ENCODE measurements around the gene PGD. TPM values are rescaled to one million over a fixed set of nuclear protein-coding genes. Genes with fewer than 3 reads are reported as not detected.
"Not testable (repeated sequence)": the region's sequence is repeated elsewhere in the genome, so short reads cannot be mapped to it uniquely, and the experiment has no call there.

The PGD gene
- total RNA-seq, 1 donor from 2014 or later = 59.5 TPM

- no peak for DNase-seq
Observed at GRCh38 chr1:10399444-10399941, 629 bp downstream of the PGD start.

- DNase-seq = no peak
Observed at GRCh38 chr1:10400013-10400412, 1.1 kb downstream of the PGD start.

DNA sequence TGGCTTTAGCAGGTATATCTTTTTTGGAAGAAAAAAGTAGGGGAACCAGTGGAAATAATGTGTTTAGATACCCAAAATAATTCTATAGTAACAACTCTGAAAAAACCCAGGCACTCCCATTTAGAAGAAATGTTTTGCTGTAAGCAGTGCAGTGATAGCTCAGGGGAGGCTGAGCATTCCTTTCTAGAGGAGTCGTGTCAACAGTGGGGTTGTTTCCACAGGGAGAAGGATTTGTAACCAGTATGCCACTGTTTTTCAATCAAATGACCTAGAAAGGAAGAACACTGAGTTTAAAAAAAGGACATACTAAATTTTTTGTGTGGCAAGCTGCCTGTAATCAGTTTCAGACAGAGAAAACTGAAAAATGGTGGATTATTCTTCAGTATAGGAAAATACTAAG is 2.4 kb downstream of the PGD start:
- DNase-seq = no peak

- no peak for DNase-seq
Observed at GRCh38 chr1:10402729-10403274, 3.9 kb downstream of the PGD start.

- DNase-seq = no peak
Observed at GRCh38 chr1:10407201-10407600, 8.3 kb downstream of the PGD start.

- DNase-seq = no peak
Observed at GRCh38 chr1:10415211-10415930, 16.5 kb downstream of the PGD start.

DNA sequence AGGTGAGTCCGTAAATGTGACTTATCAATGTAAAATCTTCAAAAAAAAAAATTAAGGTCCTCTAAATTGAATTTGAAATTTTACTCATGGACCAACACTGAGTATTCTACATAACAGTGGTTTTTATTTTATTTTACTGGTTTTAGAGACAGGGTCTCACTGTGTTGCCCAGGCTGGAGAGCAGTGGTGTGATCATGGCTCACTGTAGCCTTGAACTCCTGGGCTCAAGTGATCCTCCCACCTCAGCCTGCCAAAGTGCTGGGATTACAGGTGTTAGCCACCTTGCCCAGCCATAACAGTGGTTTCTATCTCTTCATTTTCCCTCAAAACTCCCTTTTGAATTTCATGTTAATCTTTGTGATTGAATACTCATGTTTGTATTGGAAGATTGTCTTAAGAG is 17.1 kb downstream of the PGD start:
- DNase-seq = not testable (repeated sequence)

DNA sequence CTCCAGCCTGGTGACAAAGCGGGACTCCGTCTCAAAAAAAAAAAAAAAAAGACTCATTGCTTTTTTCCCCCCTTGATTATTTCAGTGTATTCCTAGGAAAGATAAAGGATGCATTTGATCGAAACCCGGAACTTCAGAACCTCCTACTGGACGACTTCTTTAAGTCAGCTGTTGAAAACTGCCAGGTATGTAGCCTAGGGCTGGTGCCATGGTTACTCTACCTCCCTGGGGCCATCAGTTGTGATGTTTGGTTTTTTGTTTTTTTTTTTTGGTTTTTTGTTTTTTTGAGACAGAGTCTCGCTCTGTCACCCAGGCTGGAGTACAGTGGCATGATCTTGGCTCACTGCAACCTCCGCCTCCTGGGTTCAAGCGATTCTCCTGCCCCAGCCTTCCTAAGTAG is 19.9 kb downstream of the PGD start:
- DNase-seq = not testable (repeated sequence)

DNA sequence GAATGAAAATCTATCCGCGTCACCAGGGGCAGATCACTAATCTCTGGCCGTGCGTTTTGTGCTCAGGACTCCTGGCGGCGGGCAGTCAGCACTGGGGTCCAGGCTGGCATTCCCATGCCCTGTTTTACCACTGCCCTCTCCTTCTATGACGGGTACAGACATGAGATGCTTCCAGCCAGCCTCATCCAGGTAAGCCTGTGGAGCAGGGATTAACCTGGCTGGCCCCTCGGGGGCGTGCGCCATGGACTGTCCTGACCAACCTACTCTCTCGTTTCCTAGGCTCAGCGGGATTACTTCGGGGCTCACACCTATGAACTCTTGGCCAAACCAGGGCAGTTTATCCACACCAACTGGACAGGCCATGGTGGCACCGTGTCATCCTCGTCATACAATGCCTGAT is 20.5 kb downstream of the PGD start:
- DNase-seq = no peak

GRCh38 chr1:10421637-10422036 is 22.8 kb downstream of the PGD start:
- DNase-seq = no peak

- DNase-seq = peak; percentile 50
Observed at GRCh38 chr1:10424034-10424433, 25.2 kb downstream of the PGD start.

DNA sequence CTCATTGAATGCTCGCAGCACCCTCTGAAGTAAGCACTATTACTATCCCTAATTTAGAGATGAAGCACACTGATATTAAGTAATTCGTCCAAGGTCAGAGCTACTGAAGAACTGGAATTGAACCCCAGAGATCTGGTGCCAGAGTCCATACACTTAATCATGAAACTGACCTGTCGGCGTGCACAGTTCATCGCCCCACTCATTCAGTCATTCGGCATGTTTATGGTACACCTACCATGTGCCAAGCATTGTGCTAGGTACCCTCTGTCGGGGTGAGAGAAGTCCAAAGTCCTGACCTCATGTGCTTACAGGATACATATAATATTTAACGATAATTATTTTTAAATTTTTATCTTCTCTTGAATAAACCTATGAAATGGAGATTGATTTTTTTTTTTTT is 25.8 kb downstream of the PGD start:
- DNase-seq = no peak

- not testable (repeated sequence) for DNase-seq
Observed at GRCh38 chr1:10425826-10426534, 27.1 kb downstream of the PGD start.

DNA sequence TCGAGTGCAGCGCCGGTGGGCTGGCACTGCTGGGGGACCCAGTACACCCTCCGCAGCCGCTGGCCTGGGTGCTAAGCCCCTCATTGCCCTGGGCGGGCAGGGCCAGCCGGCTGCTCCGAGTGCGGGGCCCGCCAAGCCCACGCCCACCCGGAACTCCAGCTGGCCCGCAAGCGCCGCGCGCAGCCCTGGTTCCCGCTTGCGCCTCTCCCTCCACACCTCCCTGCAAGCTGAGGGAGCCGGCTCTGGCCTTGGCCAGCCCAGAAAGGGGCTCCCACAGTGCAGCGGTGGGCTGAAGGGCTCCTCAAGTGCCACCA is 27.6 kb downstream of the PGD start:
- DNase-seq = not testable (repeated sequence)

GRCh38 chr1:10428984-10429383 is 30.1 kb downstream of the PGD start:
- DNase-seq = no peak

- no peak for DNase-seq
Observed at GRCh38 chr1:10429868-10430215, 31.0 kb downstream of the PGD start.

GRCh38 chr1:10430216-10431069 is 31.6 kb downstream of the PGD start, which contains the start of gene CENPS:
CENPS (plus strand) TSS chr1:10430433; CDS start chr1:10430518, 85 bp downstream.
- peak; percentile 71 for DNase-seq

DNA sequence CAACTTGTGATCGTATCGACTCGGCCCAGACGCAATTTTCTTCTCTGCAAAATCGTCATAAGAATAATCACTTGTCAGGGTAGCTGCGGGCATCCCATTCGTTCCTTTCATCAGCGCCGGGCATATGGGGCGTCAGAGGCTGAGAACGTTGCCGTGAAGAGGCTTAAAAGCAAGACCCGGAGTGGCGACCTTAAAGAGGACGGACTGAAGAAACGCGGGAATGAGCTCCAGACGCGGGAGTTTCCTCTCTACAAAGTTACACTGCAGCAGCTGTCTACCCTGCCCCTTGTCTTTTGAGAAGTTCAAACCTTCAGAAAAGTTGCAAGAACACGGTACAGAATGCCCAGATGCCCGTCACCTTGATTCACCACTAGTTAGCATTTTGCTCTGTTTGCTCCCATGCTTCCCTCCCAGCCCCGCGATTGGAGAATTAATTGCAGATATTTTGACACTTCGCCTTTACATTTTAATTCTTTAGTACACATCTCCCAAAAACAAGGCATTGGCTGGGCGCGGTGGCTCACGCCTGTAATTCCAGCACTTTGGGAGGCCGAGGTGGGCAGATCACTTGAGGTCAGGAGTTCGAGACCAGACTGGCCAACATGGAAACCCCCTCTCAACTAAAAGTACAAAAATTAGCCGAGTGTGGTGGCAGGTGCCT is 32.3 kb downstream of the PGD start:
- no peak for DNase-seq

DNA sequence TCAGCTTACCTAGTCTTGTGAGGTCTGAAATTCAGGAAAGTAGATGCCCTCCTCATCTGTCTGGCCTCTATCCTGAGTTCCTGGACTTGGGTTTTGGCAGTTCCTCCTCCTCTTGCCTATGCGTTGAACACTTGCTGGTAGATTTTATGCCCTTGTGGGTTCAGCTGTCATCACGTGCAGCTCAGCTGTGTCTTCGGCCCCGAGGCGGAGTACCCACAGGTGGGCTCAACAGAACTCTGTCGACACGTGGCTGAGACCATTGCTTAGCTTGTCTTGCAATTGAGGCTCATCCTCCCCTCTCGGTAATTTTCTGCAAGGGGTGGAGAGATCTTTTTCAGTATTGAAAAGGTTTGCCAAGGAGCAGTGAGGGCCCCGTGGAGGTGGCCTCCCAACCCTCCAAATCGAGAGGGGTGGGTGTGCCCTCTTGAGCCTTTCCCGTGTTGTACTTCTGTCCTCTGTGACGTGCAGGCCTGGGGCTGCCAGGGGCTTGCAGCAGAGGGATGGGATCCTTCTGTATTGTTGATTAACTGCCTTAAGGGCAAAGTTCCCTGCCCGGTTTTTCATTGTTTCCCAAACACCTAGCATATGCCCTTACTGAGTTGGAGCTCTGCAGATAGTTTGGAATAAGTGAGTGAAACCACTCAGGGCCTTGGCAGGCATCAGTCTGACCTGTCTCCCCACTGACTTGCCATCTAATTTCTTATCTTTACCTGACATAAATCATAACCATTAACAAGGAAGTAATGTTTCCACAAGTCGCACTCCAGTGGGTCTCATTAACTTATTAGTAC is 34.2 kb downstream of the PGD start:
- DNase-seq = no peak

GRCh38 chr1:10433790-10434189 is 34.9 kb downstream of the PGD start:
- DNase-seq = no peak

GRCh38 chr1:10434590-10434989 is 35.7 kb downstream of the PGD start:
- DNase-seq = no peak
